SK-N-SH (cell line): ENCODE measurements around the gene SIX2.

Source experiments
- CHD2 ChIP-seq: fragments of 150-350 bp; IDR thresholded peaks from 2 replicates; pipeline ENCODE4 v1.6.1; 2018; ENCODE audit warnings: low read length; ENCODE audit not compliant: partially characterized antibody
- GATA2 ChIP-seq: sonication (generic); formaldehyde crosslinking; IDR thresholded peaks from 2 replicates; pipeline ENCODE4 v1.5.0; 2020; ENCODE audit warnings: mild to moderate bottlenecking, missing genetic modification reagents
- JUND ChIP-seq: IDR thresholded peaks from 2 replicates; pipeline ENCODE4 v1.4.0; 2012
- NFIC ChIP-seq: IDR thresholded peaks from 2 replicates; pipeline ENCODE4 v1.4.0; 2012; ENCODE audit warnings: borderline replicate concordance
- NRF1 ChIP-seq: IDR thresholded peaks from 2 replicates; pipeline ENCODE4 v1.6.1; 2012; ENCODE audit warnings: low read depth, mild to moderate bottlenecking, low read length
- SIN3A ChIP-seq: IDR thresholded peaks from 2 replicates; pipeline ENCODE4 v1.6.1; 2012; ENCODE audit warnings: low read depth, mild to moderate bottlenecking, low read length, moderate library complexity, borderline replicate concordance
- TCF12 ChIP-seq: IDR thresholded peaks from 2 replicates; pipeline ENCODE4 v1.4.0; 2012
- TEAD4 ChIP-seq: IDR thresholded peaks from 2 replicates; pipeline ENCODE4 v1.4.0; 2012; ENCODE audit warnings: mild to moderate bottlenecking, borderline replicate concordance; ENCODE audit not compliant: insufficient read depth
- TF ChIP-seq, protein P1 (sequence below): fragments of 200-600 bp; sonication (generic); IDR thresholded peaks from 2 replicates; pipeline ENCODE4 v1.6.1; 2017; ENCODE audit warnings: antibody characterized with exemption, mild to moderate bottlenecking, moderate library complexity
- TF ChIP-seq, protein P2 (sequence below): IDR thresholded peaks from 2 replicates; pipeline ENCODE4 v1.6.1; 2012; ENCODE audit warnings: mild to moderate bottlenecking, low read depth, low read length, moderate library complexity

DNA sequence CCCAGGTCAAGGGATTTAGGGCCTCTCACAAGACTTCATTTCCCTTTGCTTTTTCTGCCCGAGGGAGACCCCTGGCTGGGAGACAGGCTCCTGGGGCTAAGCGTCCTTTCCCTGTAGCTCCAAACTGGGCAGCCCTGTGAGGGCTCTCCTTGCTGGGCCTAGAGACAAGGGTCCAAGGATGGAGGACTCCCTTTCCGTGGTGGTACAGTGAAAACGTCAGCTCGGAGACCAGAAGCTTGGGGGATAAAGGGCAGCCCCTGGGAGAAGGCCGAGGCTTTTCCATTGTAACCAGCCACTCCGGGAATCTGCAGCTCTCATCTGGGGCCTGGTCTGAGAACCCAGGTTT is 2.3 kb downstream of the SIX2 start:
- TF ChIP-seq, protein P1, sequence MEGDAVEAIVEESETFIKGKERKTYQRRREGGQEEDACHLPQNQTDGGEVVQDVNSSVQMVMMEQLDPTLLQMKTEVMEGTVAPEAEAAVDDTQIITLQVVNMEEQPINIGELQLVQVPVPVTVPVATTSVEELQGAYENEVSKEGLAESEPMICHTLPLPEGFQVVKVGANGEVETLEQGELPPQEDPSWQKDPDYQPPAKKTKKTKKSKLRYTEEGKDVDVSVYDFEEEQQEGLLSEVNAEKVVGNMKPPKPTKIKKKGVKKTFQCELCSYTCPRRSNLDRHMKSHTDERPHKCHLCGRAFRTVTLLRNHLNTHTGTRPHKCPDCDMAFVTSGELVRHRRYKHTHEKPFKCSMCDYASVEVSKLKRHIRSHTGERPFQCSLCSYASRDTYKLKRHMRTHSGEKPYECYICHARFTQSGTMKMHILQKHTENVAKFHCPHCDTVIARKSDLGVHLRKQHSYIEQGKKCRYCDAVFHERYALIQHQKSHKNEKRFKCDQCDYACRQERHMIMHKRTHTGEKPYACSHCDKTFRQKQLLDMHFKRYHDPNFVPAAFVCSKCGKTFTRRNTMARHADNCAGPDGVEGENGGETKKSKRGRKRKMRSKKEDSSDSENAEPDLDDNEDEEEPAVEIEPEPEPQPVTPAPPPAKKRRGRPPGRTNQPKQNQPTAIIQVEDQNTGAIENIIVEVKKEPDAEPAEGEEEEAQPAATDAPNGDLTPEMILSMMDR, result no peak
- TF ChIP-seq GATA2 (CRISPR knock-in tag), result no peak
- no peak for TF ChIP-seq TEAD4
- TF ChIP-seq NRF1, result no peak
- no peak for TF ChIP-seq JUND
- no peak for TF ChIP-seq SIN3A
- TF ChIP-seq, protein P2, sequence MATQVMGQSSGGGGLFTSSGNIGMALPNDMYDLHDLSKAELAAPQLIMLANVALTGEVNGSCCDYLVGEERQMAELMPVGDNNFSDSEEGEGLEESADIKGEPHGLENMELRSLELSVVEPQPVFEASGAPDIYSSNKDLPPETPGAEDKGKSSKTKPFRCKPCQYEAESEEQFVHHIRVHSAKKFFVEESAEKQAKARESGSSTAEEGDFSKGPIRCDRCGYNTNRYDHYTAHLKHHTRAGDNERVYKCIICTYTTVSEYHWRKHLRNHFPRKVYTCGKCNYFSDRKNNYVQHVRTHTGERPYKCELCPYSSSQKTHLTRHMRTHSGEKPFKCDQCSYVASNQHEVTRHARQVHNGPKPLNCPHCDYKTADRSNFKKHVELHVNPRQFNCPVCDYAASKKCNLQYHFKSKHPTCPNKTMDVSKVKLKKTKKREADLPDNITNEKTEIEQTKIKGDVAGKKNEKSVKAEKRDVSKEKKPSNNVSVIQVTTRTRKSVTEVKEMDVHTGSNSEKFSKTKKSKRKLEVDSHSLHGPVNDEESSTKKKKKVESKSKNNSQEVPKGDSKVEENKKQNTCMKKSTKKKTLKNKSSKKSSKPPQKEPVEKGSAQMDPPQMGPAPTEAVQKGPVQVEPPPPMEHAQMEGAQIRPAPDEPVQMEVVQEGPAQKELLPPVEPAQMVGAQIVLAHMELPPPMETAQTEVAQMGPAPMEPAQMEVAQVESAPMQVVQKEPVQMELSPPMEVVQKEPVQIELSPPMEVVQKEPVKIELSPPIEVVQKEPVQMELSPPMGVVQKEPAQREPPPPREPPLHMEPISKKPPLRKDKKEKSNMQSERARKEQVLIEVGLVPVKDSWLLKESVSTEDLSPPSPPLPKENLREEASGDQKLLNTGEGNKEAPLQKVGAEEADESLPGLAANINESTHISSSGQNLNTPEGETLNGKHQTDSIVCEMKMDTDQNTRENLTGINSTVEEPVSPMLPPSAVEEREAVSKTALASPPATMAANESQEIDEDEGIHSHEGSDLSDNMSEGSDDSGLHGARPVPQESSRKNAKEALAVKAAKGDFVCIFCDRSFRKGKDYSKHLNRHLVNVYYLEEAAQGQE, result no peak
- TF ChIP-seq TCF12, result no peak
- no peak for TF ChIP-seq NFIC
- no peak for TF ChIP-seq CHD2
